Esophagus squamous epithelium (tissue), 5 donors: ENCODE results near the gene LINGO4. TPM values are rescaled to one million over a fixed set of nuclear protein-coding genes. Genes with fewer than 3 reads are reported as not detected.

ENCODE experiments used
- DNase-seq: peaks from one replicate; lab custom pipeline; 2025; lab: John Stamatoyannopoulos, UW
- H3K27ac ChIP-seq, 4 donors: fragments of 200-600 bp; sonication (generic); one replicate each; pipeline ENCODE4 v1.5.1; 2016 to 2019; ENCODE audit warnings: mild to moderate bottlenecking in 1 of 4
- H3K27me3 ChIP-seq, 4 donors: fragments of 200-600 bp; sonication (generic); 1 replicate in 3 of 4; 2 replicates in 1 of 4; pipeline versions ENCODE4 v1.5.1 to v1.6.0; 2017 to 2021; ENCODE audit warnings: antibody characterized with exemption in 1 of 4
- H3K36me3 ChIP-seq, 3 donors: fragments of 200-600 bp; sonication (generic); one replicate each; pipeline ENCODE4 v1.5.1; 2016 to 2019
- H3K4me1 ChIP-seq, 3 donors: fragments of 200-600 bp; sonication (generic); one replicate each; pipeline ENCODE4 v1.5.1; 2017 to 2019
- H3K4me3 ChIP-seq, 4 donors: fragments of 200-600 bp; sonication (generic); 1 replicate in 3 of 4; 2 replicates in 1 of 4; pipeline ENCODE4 v1.5.1; 2016 to 2019; ENCODE audit warnings: mild to moderate bottlenecking in 2 of 4, moderate library complexity in 1 of 4
- H3K9me3 ChIP-seq, 3 donors: fragments of 200-600 bp; sonication (generic); one replicate each; pipeline ENCODE4 v1.5.1; 2016 to 2019
- CTCF ChIP-seq, 6 experiments: fragments of 450-650 bp in 4 of 6; fragments of 200-600 bp in 2 of 6; sonication (generic) in 2 of 6; IDR thresholded peaks; one replicate each; pipeline ENCODE4 v1.5.1; 2016 to 2019; ENCODE audit warnings: antibody characterized with exemption in 6 of 6, mild to moderate bottlenecking in 4 of 6, moderate library complexity in 4 of 6
- POLR2A ChIP-seq, 4 donors: fragments of 450-650 bp; IDR thresholded peaks; one replicate each; pipeline ENCODE4 v1.6.1; 2017; ENCODE audit warnings: antibody characterized with exemption in 4 of 4, mild to moderate bottlenecking in 4 of 4, moderate library complexity in 3 of 4
- WGBS, 2 donors: methylation state at CpG; one replicate each; pipeline ENCODE4 v1.1.5; 2018; 5-methylcytosine and 5-hydroxymethylcytosine counted together
- intact Hi-C: fragments of 100-400 bp; cut with DNase I; formaldehyde crosslinking; loops from one replicate; pipeline ENCODE4 v1.15.0; 2022
- total RNA-seq, 4 donors: library from RNA; depleted of rRNA; stranded (reverse); fragments of >200 nt; gene quantifications; one replicate each; pipeline ENCODE4 v1.1.0, GENCODE V29; 2016
- donor health status: DM: yes; HTN: yes; CAD: no.

Gene LINGO4
- total RNA-seq, 4 donors from 2014 or later: 0.19 TPM; not detected in 3

DNA sequence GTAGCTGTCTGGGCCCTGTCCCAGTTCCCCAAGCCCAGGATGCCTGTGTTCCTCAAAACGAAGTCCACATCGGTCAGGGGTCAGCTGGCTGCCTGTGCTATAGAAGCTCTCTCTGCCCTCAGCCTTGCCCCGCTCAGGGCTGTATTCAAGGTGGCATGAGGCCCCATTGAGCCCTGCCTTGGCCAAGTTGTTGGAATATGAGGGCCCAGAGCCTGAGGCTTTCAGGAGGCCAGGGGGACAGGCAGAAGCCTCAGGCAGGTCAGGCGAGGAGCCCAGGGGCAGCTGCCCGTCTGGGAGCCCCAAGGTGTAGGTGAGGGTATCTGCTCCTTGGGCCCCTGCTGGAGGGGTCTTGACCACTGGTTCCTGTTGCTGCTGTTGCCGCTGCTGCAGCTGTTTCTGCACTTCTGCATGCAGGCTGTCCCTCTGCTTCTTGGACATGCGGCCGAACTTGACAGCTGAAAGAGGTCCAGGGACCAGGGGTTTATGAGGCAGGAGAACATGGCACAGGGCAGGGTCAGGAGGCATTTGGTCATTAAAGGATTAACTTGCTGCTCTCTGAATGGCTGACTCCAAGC is 9.8 kb upstream of the LINGO4 start:
- DNase-seq: no peak
- no peaks in the 10 kb centered on the region for H3K9me3 ChIP-seq
- intact Hi-C loops: no loop called here
- peaks cover 0 to 3% (median 0%) of the 10 kb centered on the region in 3 donors for H3K36me3 ChIP-seq
- WGBS, 2 donors: 86% methylated on average over 2 of the region's 8 CpGs; no CpG with 5 or more reads in 1 of the 2 donors
- H3K27me3 ChIP-seq: no peaks in the 10 kb centered on the region
- H3K4me1 ChIP-seq: peaks cover 0 to 29% (median 17%) of the 10 kb centered on the region in 3 donors
- TF ChIP-seq CTCF (IDR thresholded peaks at IDR 0.05): no peak
- TF ChIP-seq POLR2A (IDR thresholded peaks at IDR 0.05): no peak
- no peak overlapping the region for H3K27ac ChIP-seq
- no peak overlapping the region for H3K4me3 ChIP-seq

- intact Hi-C loops: no loop called here
- Histone ChIP-seq H3K27ac (no peak overlapping the region), H3K4me1 (peaks cover 0 to 31% (median 11%) of the 10 kb centered on the region in 3 donors), H3K9me3 (no peaks in the 10 kb centered on the region), H3K36me3 (peaks cover 0 to 3% (median 0%) of the 10 kb centered on the region in 3 donors), H3K27me3 (no peaks in the 10 kb centered on the region), H3K4me3 (no peak overlapping the region)
- TF ChIP-seq CTCF (IDR thresholded peaks at IDR 0.05): no peak
- TF ChIP-seq POLR2A (IDR thresholded peaks at IDR 0.05): no peak
- no peak for DNase-seq
- WGBS, 2 donors: 83 to 94% methylated on average over 10 to 11 of the region's 15 CpGs
Measured at GRCh38 chr1:151814426-151814825, 9.2 kb upstream of the LINGO4 start.

- no peak for DNase-seq
- intact Hi-C loops: no loop called here
Measured at GRCh38 chr1:151813271-151813977, 8.2 kb upstream of the LINGO4 start.

DNA sequence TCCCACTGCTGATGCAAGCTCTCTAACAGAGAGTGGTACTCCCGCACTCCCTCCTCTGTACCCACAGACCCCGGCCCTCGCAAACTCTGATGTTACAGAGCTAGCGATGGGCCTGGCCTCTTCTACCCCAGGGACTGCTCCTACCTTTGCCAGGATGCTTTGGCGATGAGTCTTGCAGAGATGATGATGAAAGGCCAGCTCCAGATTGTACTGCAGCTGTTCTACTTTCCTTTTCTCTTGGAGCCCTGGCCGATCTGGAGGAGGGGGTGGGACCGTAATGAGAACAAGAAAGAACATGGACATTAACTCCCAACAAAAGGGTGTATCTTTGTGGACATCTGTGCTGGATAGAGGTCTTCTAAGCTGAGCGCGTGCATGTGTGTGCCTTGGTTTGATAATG is 6.0 kb upstream of the LINGO4 start:
- no peaks in the 10 kb centered on the region for H3K27me3 ChIP-seq
- no peak overlapping the region for H3K27ac ChIP-seq
- H3K36me3 ChIP-seq: peaks cover 0 to 8% (median 0%) of the 10 kb centered on the region in 3 donors
- WGBS, 2 donors: 80 to 89% methylated on average over 5 to 9 of the region's 9 CpGs
- intact Hi-C loops: no loop called here
- no peak overlapping the region for H3K4me3 ChIP-seq
- no peaks in the 10 kb centered on the region for H3K9me3 ChIP-seq
- no peak for TF ChIP-seq CTCF (IDR thresholded peaks at IDR 0.05)
- TF ChIP-seq POLR2A (IDR thresholded peaks at IDR 0.05): no peak
- DNase-seq: no peak
- H3K4me1 ChIP-seq: peaks cover 0 to 16% (median 0%) of the 10 kb centered on the region in 3 donors

More at GRCh38 chr1:151813271-151813977, 8.2 kb upstream of the LINGO4 start:
- no peak overlapping the region for H3K27ac ChIP-seq
- H3K4me3 ChIP-seq: no peak overlapping the region
- peaks cover 0 to 34% (median 10%) of the 10 kb centered on the region in 3 donors for H3K4me1 ChIP-seq
- no peaks in the 10 kb centered on the region for H3K9me3 ChIP-seq
- no peak for TF ChIP-seq POLR2A (IDR thresholded peaks at IDR 0.05)
- H3K36me3 ChIP-seq: peaks cover 0 to 3% (median 0%) of the 10 kb centered on the region in 3 donors
- H3K27me3 ChIP-seq: no peaks in the 10 kb centered on the region
- WGBS, 2 donors: 75 to 79% methylated on average over 4 to 5 of the region's 12 CpGs

GRCh38 chr1:151809985-151810556 is 4.9 kb upstream of the LINGO4 start:
- peaks cover 0 to 4% (median 0%) of the 10 kb centered on the region in 4 donors for H3K27me3 ChIP-seq
- peaks cover 0 to 8% (median 0%) of the 10 kb centered on the region in 3 donors for H3K36me3 ChIP-seq
- no peak for DNase-seq
- WGBS, 2 donors: 90 to 100% methylated on average over 1 of the region's 1 CpG
- intact Hi-C loops: no loop called here
- H3K4me3 ChIP-seq: no peak overlapping the region
- no peak overlapping the region for H3K27ac ChIP-seq
- no peak for TF ChIP-seq CTCF (IDR thresholded peaks at IDR 0.05)
- TF ChIP-seq POLR2A (IDR thresholded peaks at IDR 0.05): no peak
- H3K4me1 ChIP-seq: peaks cover 0 to 11% (median 0%) of the 10 kb centered on the region in 3 donors
- no peaks in the 10 kb centered on the region for H3K9me3 ChIP-seq
